ENCODE measurements around the gene FBXO24.

The FBXO24 gene

GRCh38 chr7:100574362-100575205 is 11.5 kb upstream of the FBXO24 start:
- DNase-seq (ENCODE audit: low read depth), result no peak

- DNase-seq (ENCODE audit: low read depth), result no peak
Observed at GRCh38 chr7:100575206-100575631, 10.9 kb upstream of the FBXO24 start.

GRCh38 chr7:100575746-100576383 is 10.3 kb upstream of the FBXO24 start:
- no peak for DNase-seq (ENCODE audit: low read depth)

- DNase-seq (ENCODE audit: low read depth), result no peak
Observed at GRCh38 chr7:100576384-100576993, 9.6 kb upstream of the FBXO24 start.

GRCh38 chr7:100577103-100577502 is 9.0 kb upstream of the FBXO24 start:
- DNase-seq (ENCODE audit: low read depth), result no peak

GRCh38 chr7:100577507-100577906 is 8.6 kb upstream of the FBXO24 start:
- DNase-seq (ENCODE audit: low read depth), result no peak

GRCh38 chr7:100578246-100579183 is 7.6 kb upstream of the FBXO24 start:
- DNase-seq (ENCODE audit: low read depth), result no peak

- DNase-seq (ENCODE audit: low read depth), result no peak
Observed at GRCh38 chr7:100580466-100581283, 5.5 kb upstream of the FBXO24 start.

- no peak for DNase-seq (ENCODE audit: low read depth)
Observed at GRCh38 chr7:100582041-100582579, 4.0 kb upstream of the FBXO24 start.

- DNase-seq (ENCODE audit: low read depth), result no peak
Observed at GRCh38 chr7:100582650-100583049, 3.5 kb upstream of the FBXO24 start.

GRCh38 chr7:100583132-100584053 is 2.7 kb upstream of the FBXO24 start:
- DNase-seq (ENCODE audit: low read depth), result peak; percentile 56

- no peak for DNase-seq (ENCODE audit: low read depth)
Observed at GRCh38 chr7:100584054-100584682, 2.0 kb upstream of the FBXO24 start.

- DNase-seq (ENCODE audit: low read depth), result no peak
Observed at GRCh38 chr7:100584683-100585510, 1.2 kb upstream of the FBXO24 start.

GRCh38 chr7:100585511-100586265 is 440 bp upstream of the FBXO24 start, which contains the start of gene LRCH4:
TSS of gene LRCH4 (minus strand) at chr7:100586129. CDS start at chr7:100586100, 29 bp downstream.
- peak; percentile 55 for DNase-seq (ENCODE audit: low read depth)

- no peak for DNase-seq (ENCODE audit: low read depth)
Observed at GRCh38 chr7:100588438-100588837, 2.3 kb downstream of the FBXO24 start.

GRCh38 chr7:100589341-100589947 is 3.3 kb downstream of the FBXO24 start:
- DNase-seq (ENCODE audit: low read depth), result no peak

All from activated T-helper 1 cell treated with Interleukin-2 at 50 U/mL for 16 hours (primary cell).